OCI-LY1 (cell line): Measurements from ENCODE around the gene SLC25A17.

Source experiments
- EZH2 ChIP-seq: fragments of 200-600 bp; sonication (generic), shearing (Covaris generic); IDR thresholded peaks from 2 replicates; pipeline ENCODE4 v1.8.0; 2017; ENCODE audit warnings: borderline replicate concordance, mixed run types, mild to moderate bottlenecking, antibody characterized with exemption, low read length, moderate library complexity, mixed read lengths
- TF ChIP-seq, protein P1 (sequence below): fragments of 200-600 bp; sonication (generic), shearing (Covaris generic); IDR thresholded peaks from 2 replicates; pipeline ENCODE4 v1.5.1; 2017; ENCODE audit warnings: mild to moderate bottlenecking, antibody characterized with exemption, low read length, moderate library complexity, mixed read lengths

- TF ChIP-seq, protein P1, sequence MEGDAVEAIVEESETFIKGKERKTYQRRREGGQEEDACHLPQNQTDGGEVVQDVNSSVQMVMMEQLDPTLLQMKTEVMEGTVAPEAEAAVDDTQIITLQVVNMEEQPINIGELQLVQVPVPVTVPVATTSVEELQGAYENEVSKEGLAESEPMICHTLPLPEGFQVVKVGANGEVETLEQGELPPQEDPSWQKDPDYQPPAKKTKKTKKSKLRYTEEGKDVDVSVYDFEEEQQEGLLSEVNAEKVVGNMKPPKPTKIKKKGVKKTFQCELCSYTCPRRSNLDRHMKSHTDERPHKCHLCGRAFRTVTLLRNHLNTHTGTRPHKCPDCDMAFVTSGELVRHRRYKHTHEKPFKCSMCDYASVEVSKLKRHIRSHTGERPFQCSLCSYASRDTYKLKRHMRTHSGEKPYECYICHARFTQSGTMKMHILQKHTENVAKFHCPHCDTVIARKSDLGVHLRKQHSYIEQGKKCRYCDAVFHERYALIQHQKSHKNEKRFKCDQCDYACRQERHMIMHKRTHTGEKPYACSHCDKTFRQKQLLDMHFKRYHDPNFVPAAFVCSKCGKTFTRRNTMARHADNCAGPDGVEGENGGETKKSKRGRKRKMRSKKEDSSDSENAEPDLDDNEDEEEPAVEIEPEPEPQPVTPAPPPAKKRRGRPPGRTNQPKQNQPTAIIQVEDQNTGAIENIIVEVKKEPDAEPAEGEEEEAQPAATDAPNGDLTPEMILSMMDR, result no peak
- TF ChIP-seq EZH2, result no peak
These were observed 66.0 kb downstream of the SLC25A17 start for GRCh38 chr22:40753114-40753513.
